K562 (cell line): Measurements from ENCODE around the gene KRTAP10-6. TPM values are rescaled to one million over a fixed set of nuclear protein-coding genes. Genes with fewer than 3 reads are reported as not detected.

Experiments
- ATAC-seq: fragments of 200-7000 bp; cut with Tn5 transposase; 3 replicates; pipeline ENCODE4 v1.9.1; 2020; ENCODE audit warnings: moderate library complexity
- BruUV-seq: library from RNA; stranded (reverse); fragments of 400-500 nt; replicated peaks from 2 replicates; lab custom pipeline; 2021; lab: Mats Ljungman, UMichigan
- CTCF ChIA-PET: fragments of 300-600 bp; formaldehyde crosslinking; extraction: SDS; loops from one replicate; lab custom pipeline; 2021; ENCODE audit warnings: low intra/inter-chr PET ratio; lab: Yijun Ruan, JAX
- POLR2A ChIA-PET: fragments of 300-600, 350-650 bp; sonication (Branson Sonifier 250); formaldehyde crosslinking; extraction: SDS; loops from one replicate; lab custom pipeline; 2021; ENCODE audit warnings: antibody characterized with exemption, inconsistent platforms; lab: Yijun Ruan, JAX
- DNase-seq, 4 experiments: peaks; one replicate each; pipeline versions ENCODE4 v3.0.0 to v3.0.0-alpha.2; 2011 to 2018; ENCODE audit warnings: low spot score in 3 of 4, mixed read lengths in 3 of 4; ENCODE audit errors: extremely low read depth in 1 of 4
- FAIRE-seq: peaks from 2 replicates; lab custom pipeline; 2011; peaks lifted over from hg19 to GRCh38; lab: Jason Lieb, UNC
- H2AFZ ChIP-seq: 2 replicates; pipeline ENCODE4 v1.6.0; 2011; ENCODE audit warnings: low read depth, low read length, control low read depth, inconsistent platforms
- H3K27ac ChIP-seq: fragments of 200-600 bp; 3 replicates; pipeline ENCODE4 v1.8.0; 2011; ENCODE audit warnings: low read depth, mild to moderate bottlenecking, control low read depth, inconsistent platforms, low read length, moderate library complexity, mixed read lengths; ENCODE audit errors: extremely low read depth
- H3K27me3 ChIP-seq, 2 experiments: fragments of 300-600 bp in 1 of 2; 2 replicates in 1 of 2; 3 replicates in 1 of 2; pipeline versions ENCODE4 v1.6.0 to v1.8.0; 2011; ENCODE audit warnings: inconsistent platforms in 2 of 2, low read length in 2 of 2, mild to moderate bottlenecking in 1 of 2, mixed read lengths in 1 of 2, moderate library complexity in 1 of 2; ENCODE audit not compliant: control insufficient read depth in 2 of 2, insufficient read depth in 2 of 2
- H3K36me3 ChIP-seq: fragments of 300-600 bp; 3 replicates; pipeline ENCODE4 v1.8.0; 2011; ENCODE audit warnings: mild to moderate bottlenecking, low read length, inconsistent platforms; ENCODE audit not compliant: control insufficient read depth, insufficient read depth
- H3K4me1 ChIP-seq, 2 experiments: fragments of 200-600 bp in 1 of 2; replicated peaks in 1 of 2; 2 replicates in 1 of 2; 3 replicates in 1 of 2; pipeline versions ENCODE4 v1.5.1 to v1.8.0; 2011; ENCODE audit warnings: inconsistent platforms in 2 of 2, low read length in 2 of 2, mild to moderate bottlenecking in 1 of 2, mixed read lengths in 1 of 2, moderate library complexity in 1 of 2; ENCODE audit not compliant: control insufficient read depth in 2 of 2, insufficient read depth in 2 of 2
- H3K4me2 ChIP-seq: 2 replicates; pipeline ENCODE4 v1.6.1; 2011; ENCODE audit warnings: low read length, control low read depth, inconsistent platforms, mixed read lengths; ENCODE audit not compliant: insufficient read depth
- H3K4me3 ChIP-seq: fragments of 200-600 bp; sonication (generic), shearing (Covaris generic); 2 replicates; pipeline ENCODE4 v1.5.1; 2016; ENCODE audit warnings: control low read depth, inconsistent platforms
- H3K79me2 ChIP-seq: fragments of 200-600 bp; 3 replicates; pipeline ENCODE4 v1.8.0; 2011; ENCODE audit warnings: low read length, inconsistent platforms; ENCODE audit not compliant: control insufficient read depth, insufficient read depth
- H3K9ac ChIP-seq, 2 experiments: 2 replicates each; pipeline versions ENCODE4 v1.6.0 to v1.6.1; 2011; ENCODE audit warnings: low read depth in 2 of 2, low read length in 2 of 2, control low read depth in 1 of 2, inconsistent platforms in 1 of 2, mild to moderate bottlenecking in 1 of 2, mixed read lengths in 1 of 2; ENCODE audit not compliant: insufficient read depth in 1 of 2
- H3K9me1 ChIP-seq: one replicate; pipeline ENCODE4 v1.6.0; 2011; ENCODE audit warnings: inconsistent platforms, mild to moderate bottlenecking, low read length, moderate library complexity; ENCODE audit not compliant: control insufficient read depth, insufficient read depth
- H3K9me3 ChIP-seq: replicated peaks from 2 replicates; pipeline ENCODE4 v1.5.1; 2011; ENCODE audit warnings: low read depth, low read length, inconsistent platforms; ENCODE audit not compliant: control insufficient read depth, insufficient read depth
- H4K20me1 ChIP-seq: replicated peaks from 2 replicates; pipeline ENCODE4 v1.6.1; 2011; ENCODE audit warnings: low read length, inconsistent platforms, mixed read lengths; ENCODE audit not compliant: control insufficient read depth, insufficient read depth
- BCOR ChIP-seq: fragments of 450-650 bp; IDR thresholded peaks from 2 replicates; pipeline ENCODE4 v1.6.1; 2016
- BRCA1 ChIP-seq, 2 experiments: fragments of 450-650 bp in 1 of 2; sonication (generic) in 1 of 2; formaldehyde crosslinking in 1 of 2; IDR thresholded peaks; 2 replicates each; pipeline versions ENCODE4 v1.5.0 to v1.6.1; 2017 to 2020; ENCODE audit warnings: mild to moderate bottlenecking in 1 of 2, missing genetic modification reagents in 1 of 2
- DACH1 ChIP-seq: fragments of 450-650 bp; IDR thresholded peaks from 2 replicates; pipeline ENCODE4 v1.6.1; 2018; ENCODE audit not compliant: partially characterized antibody
- ERF ChIP-seq: fragments of 450-650 bp; formaldehyde crosslinking; IDR thresholded peaks from 2 replicates; pipeline ENCODE4 v1.4.0; 2020; ENCODE audit warnings: mild to moderate bottlenecking, mixed read lengths
- GABPB2 ChIP-seq: fragments of 250-450 bp; sonication (Bioruptor Pico); conservative IDR thresholded peaks from 2 replicates; pipeline ENCODE4 v1.5.1; 2021; ENCODE audit warnings: mild to moderate bottlenecking
- HBP1 ChIP-seq: fragments of 450-650 bp; formaldehyde crosslinking; IDR thresholded peaks from 2 replicates; pipeline ENCODE4 v1.4.0; 2022; ENCODE audit warnings: missing genetic modification characterization
- HIVEP1 ChIP-seq: fragments of 250-450 bp; sonication (Bioruptor Pico); IDR thresholded peaks from 2 replicates; pipeline ENCODE4 v1.4.0; 2020; ENCODE audit warnings: mild to moderate bottlenecking
- HNRNPL ChIP-seq: fragments of 200-400 bp; formaldehyde crosslinking; IDR thresholded peaks from 2 replicates; pipeline ENCODE4 v1.6.1; 2017; ENCODE audit warnings: low read depth, mild to moderate bottlenecking, low read length
- PTRF ChIP-seq: fragments of 450-650 bp; IDR thresholded peaks from 2 replicates; pipeline ENCODE4 v1.6.1; 2016; ENCODE audit warnings: mild to moderate bottlenecking, missing genetic modification characterization, missing compliant biosample characterization
- RBFOX2 ChIP-seq: fragments of 200-400 bp; formaldehyde crosslinking; IDR thresholded peaks from 2 replicates; pipeline ENCODE4 v1.6.1; 2017; ENCODE audit warnings: low read depth, mild to moderate bottlenecking, low read length, moderate library complexity
- SMARCB1 ChIP-seq: IDR thresholded peaks from 2 replicates; pipeline ENCODE4 v1.6.1; 2011; ENCODE audit warnings: improper control_type of control experiment, low read depth; ENCODE audit not compliant: insufficient read length
- SMC3 ChIP-seq: conservative IDR thresholded peaks from 2 replicates; pipeline ENCODE4 v1.6.1; 2011; ENCODE audit warnings: low read depth, low read length, improper control_type of control experiment; ENCODE audit not compliant: insufficient read depth
- TSC22D4 ChIP-seq: fragments of 450-650 bp; IDR thresholded peaks from 2 replicates; pipeline ENCODE4 v1.6.1; 2016; ENCODE audit warnings: missing genetic modification characterization, missing biosample characterization, control low read depth
- ZNF445 ChIP-seq: fragments of 250-450 bp; sonication (Bioruptor Pico); IDR thresholded peaks from 2 replicates; pipeline ENCODE4 v1.4.0; 2020; ENCODE audit warnings: low read depth, mild to moderate bottlenecking, moderate library complexity
- WGBS: fragments of 100-300 bp; shearing (Covaris generic); methylation state at CpG from one replicate; pipeline ENCODE4 v1.1.6; 2016; ENCODE audit warnings: low coverage, mixed read lengths; ENCODE audit not compliant: insufficient coverage; ENCODE audit errors: missing lambda C conversion rate; 5-methylcytosine and 5-hydroxymethylcytosine counted together
- in situ Hi-C: fragments of 300-500 bp; cut with MboI; formaldehyde crosslinking; loops from 4 replicates; pipeline ENCODE4 v1.15.0; 2018; ENCODE audit warnings: inconsistent platforms, mixed read lengths
- intact Hi-C: fragments of 100-400 bp; cut with micrococcal nuclease; formaldehyde crosslinking; loops from 2 replicates; pipeline ENCODE4 v1.14.2; 2022
- polyA plus RNA-seq, 8 experiments: library from polyadenylated mRNA; depleted of rRNA in 4 of 8; stranded (reverse) in 5 of 8; unstranded in 3 of 8; fragments of >200 nt; fragmentation: Nextera tagmentation in 2 of 8; fragmentation: Illumina TruSeq in 1 of 8; extraction: Ambion mirVana in 2 of 8; extraction: Trizol in 1 of 8; gene quantifications; 2 replicates each; pipeline versions ENCODE4 v1.2.1 to v1.2.3, GENCODE V29; 2011 to 2014; ENCODE audit warnings: inconsistent platforms in 1 of 8, missing spikeins in 1 of 8
- total RNA-seq, 7 experiments: library from RNA; depleted of rRNA in 6 of 7; stranded (reverse); fragments of >200 nt in 6 of 7; fragmentation: Illumina TruSeq in 2 of 7; extraction: Trizol in 2 of 7; gene quantifications; 2 replicates each; pipeline versions ENCODE4 v1.2.1 to v1.2.3, GENCODE V29; 2011 to 2021; ENCODE audit warnings: low replicate concordance in 1 of 7
- TF ChIP-seq, protein P1 (sequence below), 2 experiments: fragments of 450-650 bp; formaldehyde crosslinking in 1 of 2; IDR thresholded peaks; 2 replicates each; pipeline versions ENCODE4 v1.4.0 to v1.6.1; 2014 to 2020; ENCODE audit warnings: mild to moderate bottlenecking in 2 of 2, borderline replicate concordance in 1 of 2, low read depth in 1 of 2

KRTAP10-6 gene
- total and polyA plus RNA-seq, 9 of the 15 experiments (the other 6 are each of a cell fraction or from before 2014, with no cell fraction given): not detected

DNA sequence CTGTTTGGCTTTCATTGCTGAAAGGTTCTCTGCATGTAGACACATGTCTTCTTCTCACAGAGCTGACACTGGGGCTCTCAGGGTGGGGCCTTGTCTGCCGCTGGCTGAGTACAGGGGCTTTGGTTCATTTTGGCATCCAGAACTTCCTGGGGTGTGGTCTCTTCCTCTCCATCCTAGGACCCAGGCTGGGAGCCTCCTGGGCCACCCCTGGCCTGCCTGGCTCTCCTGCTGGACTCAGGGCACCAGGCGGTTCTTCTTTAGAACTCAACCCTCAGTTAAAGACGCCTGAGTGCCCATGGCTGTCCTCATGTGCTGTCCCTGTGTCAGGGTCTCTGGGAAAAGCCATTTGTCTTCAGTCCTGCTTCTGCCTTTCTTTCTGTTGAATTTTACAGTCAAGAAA lies 6.4 kb downstream of the KRTAP10-6 start:
- POLR2A ChIA-PET: no interaction called here
- Histone ChIP-seq H3K9me3 (peaks cover 2% of the 10 kb centered on the region; the same call in 1 of the 2 replicates), H3K4me3 (no peak overlapping the region), H2AFZ (no peak overlapping the region), H3K27ac (no peak overlapping the region), H3K79me2 (no peaks in the 10 kb centered on the region), H3K4me2 (no peak overlapping the region), H4K20me1 (no peaks in the 10 kb centered on the region), H3K9ac (no peak overlapping the region), H3K36me3 (no peaks in the 10 kb centered on the region), H3K9me1 (no peaks in the 10 kb centered on the region), H3K4me1 (peaks cover 0 to 11% of the 10 kb centered on the region in 2 experiments; a peak in 3 of 5 replicates), H3K27me3 (peaks cover 0 to 5% of the 10 kb centered on the region in 2 experiments; a peak in 1 of 5 replicates)
- BruUV-seq: no TSS peak
- no peak for ATAC-seq
- no peak for FAIRE-seq
- WGBS: 0% methylated on average over 3 of the region's 3 CpGs
- CTCF ChIA-PET: no interaction called here
- in situ Hi-C loops (no loop called here), intact Hi-C loops (no loop called here)
- DNase-seq: no peak
- TF ChIP-seq RBFOX2 (no peak), SMARCB1 (no peak), HNRNPL (no peak), GABPB2 (CRISPR knock-in tag) (no peak), TSC22D4 (tag) (no peak), BRCA1 (IDR thresholded peaks at IDR 0.05) (no peak), BRCA1 (CRISPR knock-in tag; IDR thresholded peaks at IDR 0.05) (no peak), HIVEP1 (CRISPR knock-in tag) (no peak), PTRF (no peak), DACH1 (no peak), ERF (CRISPR knock-in tag) (no peak), SMC3 (no peak), HBP1 (CRISPR knock-in tag) (no peak), BCOR (no peak), ZNF445 (CRISPR knock-in tag) (no peak)
- TF ChIP-seq, protein P1, sequence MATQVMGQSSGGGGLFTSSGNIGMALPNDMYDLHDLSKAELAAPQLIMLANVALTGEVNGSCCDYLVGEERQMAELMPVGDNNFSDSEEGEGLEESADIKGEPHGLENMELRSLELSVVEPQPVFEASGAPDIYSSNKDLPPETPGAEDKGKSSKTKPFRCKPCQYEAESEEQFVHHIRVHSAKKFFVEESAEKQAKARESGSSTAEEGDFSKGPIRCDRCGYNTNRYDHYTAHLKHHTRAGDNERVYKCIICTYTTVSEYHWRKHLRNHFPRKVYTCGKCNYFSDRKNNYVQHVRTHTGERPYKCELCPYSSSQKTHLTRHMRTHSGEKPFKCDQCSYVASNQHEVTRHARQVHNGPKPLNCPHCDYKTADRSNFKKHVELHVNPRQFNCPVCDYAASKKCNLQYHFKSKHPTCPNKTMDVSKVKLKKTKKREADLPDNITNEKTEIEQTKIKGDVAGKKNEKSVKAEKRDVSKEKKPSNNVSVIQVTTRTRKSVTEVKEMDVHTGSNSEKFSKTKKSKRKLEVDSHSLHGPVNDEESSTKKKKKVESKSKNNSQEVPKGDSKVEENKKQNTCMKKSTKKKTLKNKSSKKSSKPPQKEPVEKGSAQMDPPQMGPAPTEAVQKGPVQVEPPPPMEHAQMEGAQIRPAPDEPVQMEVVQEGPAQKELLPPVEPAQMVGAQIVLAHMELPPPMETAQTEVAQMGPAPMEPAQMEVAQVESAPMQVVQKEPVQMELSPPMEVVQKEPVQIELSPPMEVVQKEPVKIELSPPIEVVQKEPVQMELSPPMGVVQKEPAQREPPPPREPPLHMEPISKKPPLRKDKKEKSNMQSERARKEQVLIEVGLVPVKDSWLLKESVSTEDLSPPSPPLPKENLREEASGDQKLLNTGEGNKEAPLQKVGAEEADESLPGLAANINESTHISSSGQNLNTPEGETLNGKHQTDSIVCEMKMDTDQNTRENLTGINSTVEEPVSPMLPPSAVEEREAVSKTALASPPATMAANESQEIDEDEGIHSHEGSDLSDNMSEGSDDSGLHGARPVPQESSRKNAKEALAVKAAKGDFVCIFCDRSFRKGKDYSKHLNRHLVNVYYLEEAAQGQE (IDR thresholded peaks at IDR 0.05; ENCODE audit: borderline replicate concordance): no peak
- TF ChIP-seq, protein P1 (CRISPR knock-in tag; IDR thresholded peaks at IDR 0.05; ENCODE audit: low read depth): no peak
